Skeletal muscle satellite cell (primary cell): ENCODE measurements around the gene C14orf119.
A peak's percentile ranks its signal among the peaks of the same experiment; 100 is the strongest.

Experiments used
- H3K27me3 ChIP-seq: 2 replicates; pipeline ENCODE4 v1.7.0; 2013; ENCODE audit warnings: low read length; ENCODE audit not compliant: control insufficient read depth, insufficient read depth
- H3K36me3 ChIP-seq: 2 replicates; pipeline ENCODE4 v1.7.0; 2013; ENCODE audit warnings: mild to moderate bottlenecking, control low read depth, low read length; ENCODE audit not compliant: insufficient read depth
- H3K4me1 ChIP-seq: 2 replicates; pipeline ENCODE4 v1.7.0; 2013; ENCODE audit warnings: low read length; ENCODE audit not compliant: control insufficient read depth, insufficient read depth
- H3K4me2 ChIP-seq: 2 replicates; pipeline ENCODE4 v1.7.0; 2013; ENCODE audit warnings: mild to moderate bottlenecking, low read length
- H3K4me3 ChIP-seq: 2 replicates; pipeline ENCODE4 v1.7.0; 2013; ENCODE audit warnings: low read length
- H3K9ac ChIP-seq: 2 replicates; pipeline ENCODE4 v1.7.0; 2013; ENCODE audit warnings: mild to moderate bottlenecking, low read depth, low read length, moderate library complexity
- H3K9me3 ChIP-seq: replicated peaks from 2 replicates; pipeline ENCODE4 v1.7.0; 2013; ENCODE audit warnings: mild to moderate bottlenecking, control low read depth, low read length

C14orf119 gene

GRCh38 chr14:23077962-23078361, 17.3 kb upstream of the C14orf119 start:
- peak overlapping the region; percentile 75 for H3K9ac ChIP-seq
- no peaks in the 10 kb centered on the region for H3K27me3 ChIP-seq
- H3K36me3 ChIP-seq, result peaks cover 82% of the 10 kb centered on the region
- H3K9me3 ChIP-seq, result no peaks in the 10 kb centered on the region
- peak overlapping the region; percentile 63 for H3K4me2 ChIP-seq
- peaks cover 39% of the 10 kb centered on the region for H3K4me1 ChIP-seq
- peak overlapping the region; percentile 17 for H3K4me3 ChIP-seq

GRCh38 chr14:23078692-23079116, 16.6 kb upstream of the C14orf119 start:
- Histone ChIP-seq H3K27me3 (no peaks in the 10 kb centered on the region), H3K9ac (peak overlapping the region; percentile 75), H3K9me3 (no peaks in the 10 kb centered on the region), H3K36me3 (peaks cover 82% of the 10 kb centered on the region), H3K4me1 (peaks cover 39% of the 10 kb centered on the region), H3K4me2 (peak overlapping the region; percentile 63), H3K4me3 (peak overlapping the region; percentile 24)

DNA sequence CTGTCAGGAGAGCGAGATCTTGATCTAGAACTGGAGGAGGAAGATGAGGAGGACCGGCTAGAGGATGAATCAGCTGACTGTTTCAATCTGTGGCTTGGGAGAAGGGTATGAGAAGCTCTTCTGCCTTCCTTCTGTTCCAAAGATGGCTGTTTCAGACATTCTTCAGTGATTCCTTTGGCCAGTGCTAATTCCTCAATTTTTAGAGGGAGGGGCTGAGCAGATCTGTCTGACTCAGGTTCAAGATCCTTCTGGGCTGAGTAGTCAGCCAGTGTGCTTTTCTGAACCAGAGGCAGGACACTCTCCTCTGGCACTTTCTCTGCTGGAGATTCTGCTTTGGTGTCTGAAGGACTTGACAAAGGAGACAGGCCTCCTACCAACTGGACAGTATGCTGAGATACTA, 15.6 kb upstream of the C14orf119 start:
- no peaks in the 10 kb centered on the region for H3K9me3 ChIP-seq
- peak overlapping the region; percentile 60 for H3K4me2 ChIP-seq
- H3K4me1 ChIP-seq, result peaks cover 39% of the 10 kb centered on the region
- H3K9ac ChIP-seq, result peak overlapping the region; percentile 75
- no peaks in the 10 kb centered on the region for H3K27me3 ChIP-seq
- peaks cover 76% of the 10 kb centered on the region for H3K36me3 ChIP-seq
- peak overlapping the region; percentile 5 for H3K4me3 ChIP-seq

DNA sequence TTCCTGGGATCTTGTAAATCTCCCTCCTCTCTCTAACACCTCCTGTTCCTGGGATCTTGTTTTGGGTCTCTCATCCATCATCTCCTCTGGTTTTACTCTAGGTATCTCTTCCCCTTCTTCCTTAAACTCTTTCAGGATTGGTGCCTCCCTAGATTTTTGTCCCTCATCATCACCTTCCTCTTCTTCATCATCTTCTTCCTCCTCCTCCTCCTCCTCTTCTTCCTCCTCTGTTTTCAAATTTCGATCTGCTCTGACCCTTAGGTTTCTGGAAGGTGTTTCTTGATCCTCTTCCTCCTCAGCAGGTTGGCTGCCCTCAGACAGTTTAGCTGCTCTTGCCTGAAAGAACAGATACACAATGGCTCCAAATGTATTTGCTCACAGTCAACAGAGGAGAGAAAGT, 14.8 kb upstream of the C14orf119 start:
- peaks cover 39% of the 10 kb centered on the region for H3K4me1 ChIP-seq

DNA sequence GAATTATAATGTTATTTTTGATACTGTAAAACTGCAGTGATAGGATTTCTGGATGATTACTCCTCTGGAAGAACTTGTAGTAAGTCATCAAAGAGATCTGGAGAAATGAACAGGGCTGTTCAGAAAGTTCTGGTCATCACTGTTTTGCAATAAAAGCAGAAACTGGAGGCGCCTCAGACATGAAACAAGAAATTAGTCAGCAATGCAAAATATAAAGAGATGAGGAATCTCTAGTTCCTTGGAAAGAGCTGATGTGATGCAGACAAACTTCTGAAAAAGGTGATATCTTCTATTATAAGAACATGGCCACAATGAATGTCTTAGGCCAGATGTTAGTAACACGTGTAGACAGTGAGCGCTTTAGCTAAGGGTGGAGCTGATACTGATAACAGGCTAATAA, 9.8 kb upstream of the C14orf119 start:
- Histone ChIP-seq H3K4me2 (no peak overlapping the region), H3K27me3 (no peaks in the 10 kb centered on the region), H3K36me3 (peaks cover 81% of the 10 kb centered on the region), H3K4me1 (peaks cover 10% of the 10 kb centered on the region), H3K4me3 (no peak overlapping the region), H3K9me3 (no peaks in the 10 kb centered on the region), H3K9ac (no peak overlapping the region)

More for the DNA sequence above, 14.8 kb upstream of the C14orf119 start:
- Histone ChIP-seq H3K9ac (peak overlapping the region; percentile 11), H3K27me3 (no peaks in the 10 kb centered on the region), H3K9me3 (no peaks in the 10 kb centered on the region), H3K4me3 (no peak overlapping the region), H3K36me3 (peaks cover 76% of the 10 kb centered on the region), H3K4me2 (no peak overlapping the region)

- Histone ChIP-seq H3K9me3 (no peaks in the 10 kb centered on the region), H3K4me1 (no peaks in the 10 kb centered on the region), H3K36me3 (peaks cover 75% of the 10 kb centered on the region), H3K4me3 (no peak overlapping the region), H3K4me2 (no peak overlapping the region), H3K9ac (no peak overlapping the region), H3K27me3 (no peaks in the 10 kb centered on the region)
These were observed 8.7 kb upstream of the C14orf119 start for GRCh38 chr14:23086565-23086964.

- peaks cover 78% of the 10 kb centered on the region for H3K36me3 ChIP-seq
- no peaks in the 10 kb centered on the region for H3K9me3 ChIP-seq
- H3K4me1 ChIP-seq, result peaks cover 14% of the 10 kb centered on the region
- H3K27me3 ChIP-seq, result no peaks in the 10 kb centered on the region
- no peak overlapping the region for H3K4me2 ChIP-seq
- H3K4me3 ChIP-seq, result no peak overlapping the region
- no peak overlapping the region for H3K9ac ChIP-seq
These were observed 5.6 kb upstream of the C14orf119 start for GRCh38 chr14:23089498-23090253.

GRCh38 chr14:23090254-23090636, 5.1 kb upstream of the C14orf119 start:
- Histone ChIP-seq H3K4me1 (peaks cover 14% of the 10 kb centered on the region), H3K9me3 (no peaks in the 10 kb centered on the region), H3K27me3 (no peaks in the 10 kb centered on the region), H3K36me3 (peaks cover 73% of the 10 kb centered on the region), H3K4me2 (no peak overlapping the region), H3K4me3 (no peak overlapping the region), H3K9ac (no peak overlapping the region)

DNA sequence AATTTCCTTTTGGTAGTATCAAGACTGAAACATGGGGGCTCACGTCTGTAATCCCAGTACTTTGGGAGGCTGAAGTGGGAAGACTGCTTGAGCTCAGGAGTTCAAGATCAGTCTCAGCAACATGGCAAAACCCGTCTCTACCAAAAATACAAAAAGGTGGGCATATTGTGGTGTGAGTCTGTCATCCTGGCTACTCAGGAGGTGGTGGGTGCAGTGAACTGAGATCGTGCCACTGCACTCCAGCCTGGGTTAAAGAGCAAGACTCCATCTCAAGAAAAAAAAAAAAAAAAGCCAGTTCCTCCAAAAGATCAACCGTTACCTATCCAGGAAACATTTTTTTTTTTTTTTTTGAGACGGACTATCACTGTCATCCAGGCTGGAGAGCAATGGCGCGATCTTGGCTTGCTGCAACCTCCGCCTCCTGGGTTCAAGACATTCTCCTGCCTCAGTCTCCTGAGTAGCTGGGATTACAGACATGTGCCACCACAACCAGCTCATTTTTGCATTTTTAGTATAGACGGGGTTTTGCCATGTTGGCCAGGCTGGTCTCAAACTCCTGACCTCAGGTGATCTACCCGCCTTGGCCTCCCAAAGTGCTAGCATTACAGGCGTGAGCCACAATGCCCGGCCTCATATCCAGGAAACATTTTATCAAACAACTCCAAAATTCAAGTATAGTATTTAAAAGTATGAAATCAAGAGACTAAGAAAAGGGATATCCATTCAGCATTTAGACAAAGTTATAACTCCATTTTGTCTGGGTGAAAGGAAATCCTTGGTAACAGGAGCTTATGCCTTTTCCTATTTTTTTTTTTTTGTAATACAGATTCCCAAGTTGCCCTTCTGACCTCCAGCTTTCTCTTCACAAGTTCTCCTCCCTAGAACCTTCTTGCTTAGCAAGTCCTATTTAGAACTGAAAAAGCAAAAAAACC, 3.7 kb upstream of the C14orf119 start:
- Histone ChIP-seq H3K4me1 (peaks cover 16% of the 10 kb centered on the region), H3K4me3 (no peak overlapping the region), H3K27me3 (no peaks in the 10 kb centered on the region), H3K4me2 (no peak overlapping the region), H3K9ac (no peak overlapping the region), H3K9me3 (no peaks in the 10 kb centered on the region), H3K36me3 (peaks cover 61% of the 10 kb centered on the region)

GRCh38 chr14:23093104-23093503, 2.2 kb upstream of the C14orf119 start:
- H3K4me2 ChIP-seq, result peak overlapping the region; percentile 96
- H3K9me3 ChIP-seq, result no peaks in the 10 kb centered on the region
- peak overlapping the region; percentile 97 for H3K9ac ChIP-seq
- no peaks in the 10 kb centered on the region for H3K27me3 ChIP-seq
- H3K4me1 ChIP-seq, result peaks cover 27% of the 10 kb centered on the region
- peak overlapping the region; percentile 91 for H3K4me3 ChIP-seq
- H3K36me3 ChIP-seq, result peaks cover 60% of the 10 kb centered on the region

DNA sequence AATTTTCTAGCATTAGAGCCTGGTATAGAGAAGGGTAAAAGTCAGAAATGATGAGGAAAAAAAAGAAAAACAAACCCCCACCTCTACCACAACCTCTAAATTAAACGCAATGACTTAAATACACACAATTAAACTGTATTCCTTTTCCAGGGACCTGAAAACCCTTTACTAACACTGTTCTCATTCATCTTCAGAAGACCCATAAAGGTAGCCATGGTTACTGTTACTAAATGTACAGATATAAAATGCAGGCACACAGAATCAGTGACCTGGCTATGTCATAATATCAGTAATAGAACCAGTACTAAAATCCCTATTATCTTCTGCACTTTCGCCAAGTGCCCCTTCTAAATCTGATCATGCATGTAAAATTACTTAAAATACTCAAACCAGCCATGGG, 1.8 kb upstream of the C14orf119 start:
- H3K4me3 ChIP-seq, result peak overlapping the region; percentile 91
- peak overlapping the region; percentile 97 for H3K9ac ChIP-seq
- H3K9me3 ChIP-seq, result no peaks in the 10 kb centered on the region
- no peaks in the 10 kb centered on the region for H3K27me3 ChIP-seq
- peaks cover 27% of the 10 kb centered on the region for H3K4me1 ChIP-seq
- H3K36me3 ChIP-seq, result peaks cover 60% of the 10 kb centered on the region
- peak overlapping the region; percentile 96 for H3K4me2 ChIP-seq
